Neural cell (in vitro differentiated cells): Measurements from ENCODE around the gene HLF. TPM values are rescaled to one million over a fixed set of nuclear protein-coding genes. Genes with fewer than 3 reads are reported as not detected.

Experiments
- H2AFZ ChIP-seq: fragments of 200-600, 300-800 bp; sonication (generic), shearing (Covaris generic); 2 replicates; pipeline ENCODE4 v1.6.0; 2014; ENCODE audit warnings: low read depth, mild to moderate bottlenecking, antibody characterized with exemption, low read length, moderate library complexity
- H3F3A ChIP-seq: fragments of 200-600 bp; shearing (Covaris generic); 2 replicates; pipeline ENCODE4 v1.6.1; 2016; ENCODE audit warnings: mild to moderate bottlenecking, moderate library complexity, mixed read lengths, antibody characterized with exemption, low read length; ENCODE audit not compliant: insufficient read depth, poor library complexity, severe bottlenecking
- H3K27ac ChIP-seq: fragments of 200-600, 300-800 bp; sonication (generic), shearing (Covaris generic); 2 replicates; pipeline ENCODE4 v1.5.1; 2014; ENCODE audit warnings: mild to moderate bottlenecking, low read length, moderate library complexity
- H3K27me3 ChIP-seq: fragments of 300-800, 200-600 bp; sonication (generic), shearing (Covaris generic); 2 replicates; pipeline ENCODE4 v1.6.0; 2014; ENCODE audit warnings: mild to moderate bottlenecking, low read depth, low read length, moderate library complexity; ENCODE audit not compliant: insufficient read depth
- H3K36me3 ChIP-seq: fragments of 300-800, 200-600 bp; sonication (generic), shearing (Covaris generic); 2 replicates; pipeline ENCODE4 v1.5.1; 2014; ENCODE audit warnings: mild to moderate bottlenecking, antibody characterized with exemption, low read length, moderate library complexity; ENCODE audit not compliant: insufficient read depth
- H3K4me2 ChIP-seq: fragments of 300-800, 200-600 bp; sonication (generic), shearing (Covaris generic); 2 replicates; pipeline ENCODE4 v1.6.0; 2014; ENCODE audit warnings: mild to moderate bottlenecking, low read length
- H3K4me3 ChIP-seq: fragments of 300-800, 200-600 bp; sonication (generic), shearing (Covaris generic); 2 replicates; pipeline ENCODE4 v1.5.1; 2014; ENCODE audit warnings: mild to moderate bottlenecking, low read length, moderate library complexity
- H3K79me2 ChIP-seq: fragments of 200-600 bp; shearing (Covaris generic); replicated peaks from 2 replicates; pipeline ENCODE4 v1.6.0; 2014; ENCODE audit warnings: mild to moderate bottlenecking, low read length, moderate library complexity; ENCODE audit not compliant: insufficient read depth
- H3K9ac ChIP-seq: fragments of 300-800, 200-600 bp; sonication (generic), shearing (Covaris generic); 2 replicates; pipeline ENCODE4 v1.6.1; 2016; ENCODE audit warnings: mild to moderate bottlenecking, low read length, mixed read lengths
- H3K9me2 ChIP-seq: fragments of 200-600 bp; shearing (Covaris generic); 2 replicates; pipeline ENCODE4 v1.6.1; 2016; ENCODE audit warnings: mild to moderate bottlenecking, low read length, mixed read lengths; ENCODE audit not compliant: insufficient read depth
- H3K9me3 ChIP-seq: fragments of 200-600, 300-800 bp; sonication (generic), shearing (Covaris generic); 2 replicates; pipeline ENCODE4 v1.6.1; 2016; ENCODE audit warnings: mild to moderate bottlenecking, mixed run types, low read length, moderate library complexity, mixed read lengths
- H4K20me1 ChIP-seq: fragments of 200-600 bp; shearing (Covaris generic); 2 replicates; pipeline ENCODE4 v1.6.1; 2016; ENCODE audit warnings: mild to moderate bottlenecking, mixed run types; ENCODE audit not compliant: insufficient read depth
- CTCF ChIP-seq: fragments of 450-650 bp; IDR thresholded peaks from 2 replicates; pipeline ENCODE4 v1.5.1; 2014; ENCODE audit warnings: antibody characterized with exemption, mild to moderate bottlenecking, moderate library complexity; ENCODE audit not compliant: poor library complexity, severe bottlenecking
- EP300 ChIP-seq: fragments of 450-650 bp; conservative IDR thresholded peaks from 2 replicates; pipeline ENCODE4 v1.6.1; 2014; ENCODE audit warnings: antibody characterized with exemption, mild to moderate bottlenecking, moderate library complexity; ENCODE audit not compliant: poor library complexity, severe bottlenecking
- EZH2 ChIP-seq: fragments of 200-600, 300-800 bp; shearing (Covaris generic), sonication (generic); IDR thresholded peaks from 2 replicates; pipeline ENCODE4 v1.6.1; 2014; ENCODE audit warnings: antibody characterized with exemption, low read length, borderline replicate concordance, mild to moderate bottlenecking; ENCODE audit not compliant: insufficient read depth, poor library complexity, severe bottlenecking
- POLR2AphosphoS5 ChIP-seq: IDR thresholded peaks from 2 replicates; pipeline ENCODE4 v1.6.1; 2012
- REST ChIP-seq: IDR thresholded peaks from 2 replicates; pipeline ENCODE4 v1.6.1; 2012; ENCODE audit warnings: borderline replicate concordance
- SMC3 ChIP-seq: fragments of 450-650 bp; conservative IDR thresholded peaks from 2 replicates; pipeline ENCODE4 v1.6.1; 2014; ENCODE audit warnings: antibody characterized with exemption, mild to moderate bottlenecking, moderate library complexity; ENCODE audit not compliant: poor library complexity
- TAF1 ChIP-seq: IDR thresholded peaks from 2 replicates; pipeline ENCODE4 v1.6.1; 2012; ENCODE audit warnings: low read depth
- polyA plus RNA-seq: library from polyadenylated mRNA; depleted of rRNA; stranded (reverse); fragments of >200 nt; gene quantifications from 2 replicates; pipeline ENCODE4 v1.2.3, GENCODE V29; 2014

HLF gene
- polyA plus RNA-seq, 1 donor from 2014 or later = 0.71 TPM

GRCh38 chr17:55311767-55312375, 47.1 kb downstream of the HLF start:
- TF ChIP-seq EP300 (no peak), REST (no peak), EZH2 (no peak), POLR2AphosphoS5 (no peak)
- no peaks in the 10 kb centered on the region for H3K79me2 ChIP-seq
- no peaks in the 10 kb centered on the region for H3K9me3 ChIP-seq
- no peaks in the 10 kb centered on the region for H3K27me3 ChIP-seq
- no peaks in the 10 kb centered on the region for H3F3A ChIP-seq
- H3K9me2 ChIP-seq = no peaks in the 10 kb centered on the region
- no peak overlapping the region for H3K4me2 ChIP-seq
- H3K27ac ChIP-seq = no peak overlapping the region
- H3K36me3 ChIP-seq = no peaks in the 10 kb centered on the region
- H3K9ac ChIP-seq = no peak overlapping the region
- no peaks in the 10 kb centered on the region for H4K20me1 ChIP-seq
- H2AFZ ChIP-seq = no peak overlapping the region
- H3K4me3 ChIP-seq = no peak overlapping the region

GRCh38 chr17:55312852-55313251, 48.1 kb downstream of the HLF start:
- TF ChIP-seq EP300 = no peak
- TF ChIP-seq TAF1 = no peak
- TF ChIP-seq CTCF = no peak
- no peak for TF ChIP-seq POLR2AphosphoS5
- no peak for TF ChIP-seq EZH2
- no peak for TF ChIP-seq SMC3
- Histone ChIP-seq H3K4me2 (no peak overlapping the region), H3K4me3 (no peak overlapping the region), H4K20me1 (no peaks in the 10 kb centered on the region), H3K9ac (no peak overlapping the region), H3K9me3 (no peaks in the 10 kb centered on the region), H3F3A (no peaks in the 10 kb centered on the region), H2AFZ (no peak overlapping the region), H3K9me2 (no peaks in the 10 kb centered on the region), H3K36me3 (no peaks in the 10 kb centered on the region), H3K79me2 (no peaks in the 10 kb centered on the region), H3K27ac (no peak overlapping the region), H3K27me3 (no peaks in the 10 kb centered on the region)
